ENCODE data around the gene EMC8.

EMC8 gene

DNA sequence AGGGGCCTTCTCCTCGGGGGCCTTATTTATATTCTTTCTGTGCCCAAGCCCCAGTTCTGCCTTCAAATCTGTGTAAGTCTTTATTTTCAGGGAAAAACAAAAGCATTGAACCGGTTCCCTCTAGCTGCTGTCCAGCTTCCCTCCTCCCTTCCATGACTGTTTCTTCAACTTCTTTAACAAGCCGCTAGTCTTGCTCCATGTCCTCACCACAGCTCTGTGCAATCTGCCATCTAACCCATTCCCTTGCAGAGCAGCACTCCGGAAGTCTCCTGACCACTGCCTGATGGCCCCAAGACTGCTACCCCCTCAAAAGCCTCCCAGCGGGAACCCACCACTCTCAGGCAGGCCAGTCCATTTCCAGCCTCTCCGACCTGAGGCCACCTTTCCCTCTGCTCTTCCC is 16.9 kb downstream of the EMC8 start:
- Mint-ChIP-seq H3K4me1 (no peaks in the 10 kb centered on the region), H3K36me3 (ENCODE audit: low read depth) (peaks cover 51% of the 10 kb centered on the region), H3K27me3 (ENCODE audit: low read depth) (no peaks in the 10 kb centered on the region), H3K9me3 (no peaks in the 10 kb centered on the region), H3K4me3 (no peak overlapping the region), H3K27ac (no peak overlapping the region)
- TF ChIP-seq CTCF (IDR thresholded peaks at IDR 0.05; ENCODE audit: unreplicated experiment in 3 of 3) = no peak

- Mint-ChIP-seq H3K27ac (no peak overlapping the region), H3K27me3 (ENCODE audit: low read depth) (no peaks in the 10 kb centered on the region), H3K36me3 (ENCODE audit: low read depth) (peaks cover 46% of the 10 kb centered on the region), H3K4me1 (no peaks in the 10 kb centered on the region), H3K9me3 (no peaks in the 10 kb centered on the region), H3K4me3 (no peak overlapping the region)
- TF ChIP-seq CTCF (IDR thresholded peaks at IDR 0.05; ENCODE audit: unreplicated experiment in 3 of 3) = no peak
These were observed 17.5 kb downstream of the EMC8 start for GRCh38 chr16:85781695-85782370.

DNA sequence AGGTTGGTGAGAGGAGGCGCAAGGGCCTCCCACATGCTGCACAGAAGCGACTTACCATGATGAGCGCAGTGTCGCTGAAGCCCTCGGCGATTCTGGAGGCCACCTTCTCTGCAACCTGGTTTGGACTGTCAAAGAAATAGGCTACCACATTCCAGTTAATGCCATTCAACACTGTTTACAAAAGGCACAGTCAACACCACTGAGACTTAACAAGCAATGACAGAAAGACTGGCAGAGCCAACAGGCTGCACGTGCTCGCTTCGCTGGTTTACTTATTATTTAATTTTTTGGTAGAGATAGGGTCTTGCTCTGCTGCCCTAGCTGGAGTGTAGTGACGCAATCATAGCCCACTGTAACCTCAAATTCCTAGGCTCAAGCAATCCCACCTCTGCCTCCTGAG is 18.2 kb downstream of the EMC8 start:
- H3K9me3 Mint-ChIP-seq = no peaks in the 10 kb centered on the region
- H3K4me3 Mint-ChIP-seq = no peak overlapping the region
- H3K4me1 Mint-ChIP-seq = no peaks in the 10 kb centered on the region
- H3K36me3 Mint-ChIP-seq (ENCODE audit: low read depth) = peaks cover 47% of the 10 kb centered on the region
- no peaks in the 10 kb centered on the region for H3K27me3 Mint-ChIP-seq (ENCODE audit: low read depth)
- H3K27ac Mint-ChIP-seq = no peak overlapping the region
- no peak for TF ChIP-seq CTCF (IDR thresholded peaks at IDR 0.05; ENCODE audit: unreplicated experiment in 3 of 3)

- Mint-ChIP-seq H3K9me3 (no peaks in the 10 kb centered on the region), H3K4me3 (no peak overlapping the region), H3K27ac (no peak overlapping the region), H3K36me3 (ENCODE audit: low read depth) (peaks cover 39% of the 10 kb centered on the region), H3K4me1 (no peaks in the 10 kb centered on the region), H3K27me3 (ENCODE audit: low read depth) (no peaks in the 10 kb centered on the region)
- TF ChIP-seq CTCF (IDR thresholded peaks at IDR 0.05; ENCODE audit: unreplicated experiment in 3 of 3) = no peak
These were observed 19.1 kb downstream of the EMC8 start for GRCh38 chr16:85780281-85780680.

DNA sequence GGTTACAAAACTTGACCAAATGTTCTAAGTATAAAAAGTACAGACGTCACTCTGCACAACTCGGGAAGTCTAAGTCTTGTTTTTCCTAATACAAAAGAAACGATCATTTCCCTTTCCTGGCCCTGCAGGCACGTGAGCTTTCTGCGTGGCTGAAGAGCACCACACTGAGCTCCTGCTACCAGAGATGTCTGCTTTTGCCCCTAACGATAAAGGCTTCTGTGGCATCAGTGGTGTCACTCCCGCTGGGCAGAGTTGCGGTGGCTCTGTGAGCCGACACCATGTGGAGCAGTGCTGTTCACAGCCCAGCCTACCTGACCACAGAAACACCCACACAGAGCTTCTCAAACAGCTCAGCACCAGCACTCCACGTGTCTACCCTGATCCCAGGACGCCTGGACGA is 20.5 kb downstream of the EMC8 start:
- Mint-ChIP-seq H3K27me3 (ENCODE audit: low read depth) (no peaks in the 10 kb centered on the region), H3K36me3 (ENCODE audit: low read depth) (peaks cover 39% of the 10 kb centered on the region), H3K4me1 (no peaks in the 10 kb centered on the region)

More for the DNA sequence above, 20.5 kb downstream of the EMC8 start:
- Mint-ChIP-seq H3K9me3 (no peaks in the 10 kb centered on the region), H3K27ac (no peak overlapping the region), H3K4me3 (no peak overlapping the region)
- no peak for TF ChIP-seq CTCF (IDR thresholded peaks at IDR 0.05; ENCODE audit: unreplicated experiment in 3 of 3)

Measured in nephron (organoid).